HG02642 (cell line): ENCODE measurements around the gene VTI1A.
"Not testable (repeated sequence)": the region's sequence is repeated elsewhere in the genome, so short reads cannot be mapped to it uniquely, and the experiment has no call there.

ENCODE experiments used
- ATAC-seq: cut with Tn5 transposase; IDR thresholded peaks from one replicate; pipeline ENCODE4 v1.9.1; 2021; ENCODE audit warnings: mild to moderate bottlenecking; ENCODE audit not compliant: unreplicated experiment, poor library complexity

The VTI1A gene

GRCh38 chr10:112708461-112708860 lies 261.4 kb downstream of the VTI1A start:
- no peak for ATAC-seq

DNA sequence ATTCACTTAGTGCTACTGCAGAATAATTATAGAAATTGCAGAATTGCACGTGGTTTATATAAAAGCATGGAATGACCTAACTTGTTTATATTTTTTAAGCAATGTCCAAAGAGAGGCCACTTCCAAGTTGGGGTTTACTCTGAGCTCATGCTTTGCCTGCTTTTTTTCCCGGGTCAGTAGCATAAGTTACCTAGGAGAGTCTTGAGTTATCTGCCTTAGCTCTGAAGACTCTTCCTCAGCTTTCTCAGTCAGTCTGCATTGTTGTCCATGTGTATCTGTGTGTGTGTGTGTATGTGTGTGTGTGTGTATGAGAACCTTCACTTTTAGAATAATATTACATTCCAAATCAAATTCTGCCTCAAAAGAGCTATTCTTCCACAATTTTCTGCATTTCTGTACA lies 263.5 kb downstream of the VTI1A start:
- ATAC-seq: no peak

GRCh38 chr10:112711366-112711765 lies 264.4 kb downstream of the VTI1A start:
- ATAC-seq: no peak

DNA sequence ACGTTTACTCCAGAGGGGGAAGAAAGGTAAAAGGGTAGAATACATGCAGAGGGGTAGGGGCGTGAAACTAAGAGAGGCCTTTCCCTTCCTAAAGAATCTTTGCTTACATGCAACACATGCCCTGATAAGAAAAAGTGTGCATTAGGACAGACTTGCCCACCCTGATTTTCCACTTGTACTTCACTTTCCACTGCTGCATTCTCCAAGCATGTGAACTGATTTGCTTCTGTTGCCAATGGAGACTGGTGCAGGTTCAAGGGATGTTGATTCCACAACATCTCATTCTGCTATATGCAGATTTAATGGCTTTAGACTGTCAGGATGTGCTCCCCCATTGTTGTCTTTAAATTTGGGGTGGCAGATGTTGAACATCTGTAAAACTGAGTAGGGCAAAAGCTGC lies 265.5 kb downstream of the VTI1A start:
- no peak for ATAC-seq

GRCh38 chr10:112713411-112713810 lies 266.4 kb downstream of the VTI1A start:
- no peak for ATAC-seq

GRCh38 chr10:112715581-112715980 lies 268.6 kb downstream of the VTI1A start:
- no peak for ATAC-seq

- ATAC-seq: no peak
Measured at GRCh38 chr10:112716076-112716475, 269.1 kb downstream of the VTI1A start.

- no peak for ATAC-seq
Measured at GRCh38 chr10:112716924-112717413, 270.0 kb downstream of the VTI1A start.

DNA sequence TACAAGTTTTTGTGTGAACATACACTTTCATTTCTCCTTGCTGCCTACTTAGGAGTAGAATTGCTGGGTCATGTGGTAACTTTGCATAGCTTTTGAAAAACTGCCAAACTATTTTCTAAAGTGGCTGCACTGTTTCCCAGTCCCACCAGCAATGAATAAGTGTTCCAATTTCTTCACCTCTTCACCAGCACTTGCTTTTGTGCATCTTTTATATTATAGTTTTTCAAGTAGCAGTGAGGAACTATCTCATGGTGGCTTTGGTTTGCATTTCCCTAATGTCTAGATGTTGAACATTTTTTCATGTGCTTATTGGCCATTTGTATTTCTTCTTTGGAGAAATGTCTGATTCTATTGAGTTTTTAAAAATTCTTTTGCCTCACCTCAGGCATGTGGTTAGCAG lies 273.2 kb downstream of the VTI1A start:
- no peak for ATAC-seq

DNA sequence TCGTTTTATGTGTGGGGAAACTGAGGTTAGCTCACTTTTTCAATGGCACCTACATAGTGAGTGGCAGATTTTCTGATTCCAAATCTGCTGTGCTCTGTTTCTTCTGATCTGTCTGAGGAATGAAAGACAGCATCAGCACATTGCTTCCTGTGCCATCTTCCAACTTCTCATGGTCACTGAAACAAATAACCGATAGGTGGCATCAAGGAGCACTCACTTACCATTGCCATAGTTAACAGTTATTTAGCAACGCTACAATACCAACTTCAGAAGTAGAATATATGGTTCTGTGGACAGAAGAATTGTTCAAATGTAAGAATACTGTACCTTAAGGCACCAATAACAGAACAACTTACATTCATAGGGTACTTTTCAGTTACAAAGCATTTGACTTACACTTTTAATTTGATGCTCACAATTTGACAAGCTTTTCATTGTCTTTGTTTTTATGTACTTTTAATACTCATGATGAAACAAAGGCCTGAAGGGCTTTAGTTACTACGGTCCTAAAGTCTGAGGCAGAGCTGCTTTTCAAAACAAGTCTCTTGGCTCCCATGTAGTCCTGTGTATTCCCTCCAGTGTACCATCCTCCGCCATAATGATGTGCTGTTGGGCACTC lies 274.2 kb downstream of the VTI1A start:
- no peak for ATAC-seq

DNA sequence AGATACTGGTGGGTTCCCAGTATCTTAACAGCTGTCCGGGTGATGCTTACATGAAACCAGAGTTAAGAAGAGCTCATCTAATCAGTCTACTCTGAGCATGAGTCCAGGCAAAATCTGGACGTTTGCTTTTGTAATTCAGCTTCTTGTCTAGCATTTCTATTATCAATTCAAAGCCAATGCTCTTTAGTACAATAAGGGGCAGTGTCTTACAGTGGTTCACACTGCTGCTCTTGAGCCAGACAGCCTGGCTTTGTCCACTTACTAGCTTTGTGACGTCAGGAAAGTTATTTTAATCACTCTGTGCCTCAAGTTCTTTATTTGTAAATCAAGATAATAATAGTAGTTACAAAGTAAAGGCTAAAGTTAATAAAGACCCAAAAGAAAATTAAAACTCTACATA lies 275.7 kb downstream of the VTI1A start:
- no peak for ATAC-seq

- ATAC-seq: no peak
Measured at GRCh38 chr10:112723876-112724275, 276.9 kb downstream of the VTI1A start.

- no peak for ATAC-seq
Measured at GRCh38 chr10:112724404-112724991, 277.5 kb downstream of the VTI1A start.

GRCh38 chr10:112728118-112728883 lies 281.3 kb downstream of the VTI1A start:
- ATAC-seq: no peak

GRCh38 chr10:112728997-112729396 lies 282.0 kb downstream of the VTI1A start:
- no peak for ATAC-seq

GRCh38 chr10:112731450-112731849 lies 284.4 kb downstream of the VTI1A start:
- not testable (repeated sequence) for ATAC-seq

DNA sequence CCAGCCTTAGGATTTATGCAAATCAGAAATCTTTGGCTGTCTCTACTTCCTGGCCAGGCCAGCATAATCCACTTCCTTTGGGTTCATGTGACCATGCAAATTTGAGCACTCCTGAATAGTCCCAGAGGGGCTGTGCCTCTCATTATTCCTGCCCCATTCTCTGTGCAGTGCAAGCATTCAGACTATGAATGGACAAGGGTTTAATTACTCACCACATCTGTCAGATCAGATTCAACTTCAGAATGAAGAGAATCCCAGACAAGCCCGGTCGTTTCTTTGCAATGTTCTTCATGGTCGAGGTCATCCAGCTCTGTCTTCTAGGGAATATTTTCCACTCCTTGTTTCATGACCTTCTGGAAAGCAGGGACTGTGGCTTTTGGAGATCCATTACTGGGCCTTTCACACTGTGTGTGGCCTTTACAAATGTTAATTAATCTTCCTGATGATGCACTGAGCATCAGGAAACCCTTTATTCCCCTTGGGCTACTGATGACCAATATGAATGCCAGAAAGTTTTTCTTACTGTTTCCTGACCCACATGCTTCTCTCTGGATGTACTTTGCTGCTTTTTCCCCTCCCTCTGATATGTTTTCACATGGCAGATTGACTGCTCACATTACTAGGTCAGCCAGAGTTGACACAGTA lies 285.4 kb downstream of the VTI1A start:
- ATAC-seq: peak; percentile 54

DNA sequence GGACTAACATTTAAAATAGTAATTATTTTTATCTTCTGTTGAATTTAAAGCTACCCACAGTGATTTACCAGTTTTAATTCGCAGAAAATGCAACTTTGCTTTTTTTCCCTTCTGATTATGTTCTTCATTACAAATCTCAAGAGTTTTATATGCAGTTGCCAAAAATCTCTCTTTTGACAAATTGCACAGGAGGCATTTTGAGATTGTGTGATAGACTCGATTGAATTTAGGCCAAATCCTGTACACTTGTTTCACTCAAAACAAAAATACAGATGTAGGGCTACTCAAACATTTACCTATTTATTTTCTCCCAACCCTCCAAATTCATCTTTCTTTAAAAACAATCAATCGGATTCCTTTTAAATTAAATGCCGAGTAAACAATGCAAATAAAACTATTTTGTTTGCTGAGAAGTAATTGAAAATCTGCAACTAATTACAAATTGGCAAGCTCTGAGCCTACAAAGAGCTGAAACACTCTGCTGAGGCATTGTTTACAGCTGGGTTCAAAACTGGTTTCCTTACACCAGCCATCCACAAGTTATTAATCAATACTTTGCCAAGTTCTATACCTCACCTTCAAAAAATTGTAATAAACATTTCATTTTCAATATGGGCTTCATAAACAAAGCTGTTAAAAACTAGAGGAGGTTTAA lies 288.2 kb downstream of the VTI1A start:
- no peak for ATAC-seq

DNA sequence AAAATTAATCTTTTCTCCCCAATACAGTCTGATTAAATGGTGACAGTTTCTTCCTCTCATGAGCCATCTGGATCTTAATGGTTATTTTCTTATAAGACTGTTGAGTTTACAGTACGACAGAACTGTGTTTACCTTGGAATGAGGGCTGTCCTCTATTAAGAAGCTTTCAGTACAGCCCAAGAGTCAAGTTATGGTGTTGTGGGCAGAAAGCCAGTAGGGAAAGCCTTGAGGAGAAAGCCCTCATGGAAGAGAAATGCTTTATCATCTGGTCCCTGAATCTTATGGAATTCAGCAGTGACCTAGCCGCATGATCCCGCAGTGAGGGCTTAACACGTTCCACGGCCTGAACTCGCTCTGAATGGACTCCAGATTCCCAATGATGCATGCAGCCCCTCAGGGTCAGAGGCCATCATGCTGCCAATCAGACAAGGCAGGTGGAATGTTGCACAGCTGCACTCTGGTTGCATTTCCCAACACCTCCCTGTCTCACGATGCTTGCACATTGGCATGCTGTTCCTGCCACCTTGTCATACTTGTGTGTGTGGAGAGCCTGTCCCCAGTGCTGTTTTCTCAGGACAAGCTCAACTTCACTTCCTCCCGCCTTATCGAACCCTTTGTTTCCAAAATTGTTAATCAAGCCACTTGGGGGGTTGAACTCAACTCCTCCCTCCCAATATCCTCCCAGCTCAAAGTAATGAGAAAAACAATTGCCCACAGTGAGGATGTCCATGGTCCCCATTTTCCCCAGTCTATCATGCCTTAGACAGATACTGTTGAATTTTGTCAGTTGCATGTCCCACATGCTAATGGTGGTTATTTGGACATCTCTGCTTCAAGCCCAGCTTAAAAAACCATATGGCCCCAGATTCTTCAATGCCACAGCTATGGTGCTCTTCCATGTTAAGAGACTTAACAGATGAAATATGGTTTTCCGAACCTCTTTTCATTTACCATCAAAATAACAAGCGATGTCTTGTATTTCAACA lies 291.9 kb downstream of the VTI1A start:
- ATAC-seq: no peak
